Calu3 (cell line): ENCODE data around the gene OBSCN. TPM values are rescaled to one million over a fixed set of nuclear protein-coding genes. Genes with fewer than 3 reads are reported as not detected.

Experiments
- BruUV-seq: library from RNA; stranded (reverse); fragments of 400-500 nt; replicated peaks from 2 replicates; lab custom pipeline; 2021; lab: Mats Ljungman, UMichigan
- CTCF ChIA-PET: fragments of 300-600 bp; sonication (Branson Sonifier 250); formaldehyde crosslinking; loops from one replicate; lab custom pipeline; 2022; ENCODE audit warnings: antibody characterized with exemption; lab: Charles Lee
- DNase-seq: peaks from one replicate; pipeline ENCODE4 v3.0.0; 2022
- H3K27ac Mint-ChIP-seq: one replicate; pipeline ENCODE4 v1.8.0; 2022; ENCODE audit warnings: mixed read lengths; ENCODE audit not compliant: unreplicated experiment
- H3K27me3 Mint-ChIP-seq: one replicate; pipeline ENCODE4 v1.8.0; 2022; ENCODE audit warnings: mixed read lengths; ENCODE audit not compliant: unreplicated experiment
- H3K36me3 Mint-ChIP-seq: one replicate; pipeline ENCODE4 v1.8.0; 2022; ENCODE audit warnings: mild to moderate bottlenecking, moderate library complexity, mixed read lengths; ENCODE audit not compliant: insufficient read depth, unreplicated experiment
- H3K4me1 Mint-ChIP-seq: one replicate; pipeline ENCODE4 v1.8.0; 2022; ENCODE audit warnings: mild to moderate bottlenecking, low read depth, mixed read lengths; ENCODE audit not compliant: unreplicated experiment
- H3K4me3 Mint-ChIP-seq: one replicate; pipeline ENCODE4 v1.8.0; 2022; ENCODE audit warnings: mild to moderate bottlenecking, low read depth, moderate library complexity, mixed read lengths; ENCODE audit not compliant: unreplicated experiment
- H3K9me3 Mint-ChIP-seq: one replicate; pipeline ENCODE4 v1.8.0; 2022; ENCODE audit warnings: low read depth, mixed read lengths; ENCODE audit not compliant: unreplicated experiment
- intact Hi-C: fragments of 100-400 bp; cut with micrococcal nuclease; formaldehyde crosslinking; loops from one replicate; pipeline ENCODE4 v1.10.0; 2022; ENCODE audit not compliant: unreplicated experiment
- total RNA-seq: library from RNA; stranded (reverse); gene quantifications from 2 replicates; pipeline ENCODE4 v1.2.3, GENCODE V29; 2022
- TF ChIP-seq, protein P1 (sequence below): fragments of 200-600 bp; IDR thresholded peaks from one replicate; pipeline ENCODE4 v1.8.0; 2022; ENCODE audit warnings: antibody characterized with exemption; ENCODE audit not compliant: unreplicated experiment

OBSCN gene
- total RNA-seq, 1 experiment from 2014 or later = 19.5 TPM

DNA sequence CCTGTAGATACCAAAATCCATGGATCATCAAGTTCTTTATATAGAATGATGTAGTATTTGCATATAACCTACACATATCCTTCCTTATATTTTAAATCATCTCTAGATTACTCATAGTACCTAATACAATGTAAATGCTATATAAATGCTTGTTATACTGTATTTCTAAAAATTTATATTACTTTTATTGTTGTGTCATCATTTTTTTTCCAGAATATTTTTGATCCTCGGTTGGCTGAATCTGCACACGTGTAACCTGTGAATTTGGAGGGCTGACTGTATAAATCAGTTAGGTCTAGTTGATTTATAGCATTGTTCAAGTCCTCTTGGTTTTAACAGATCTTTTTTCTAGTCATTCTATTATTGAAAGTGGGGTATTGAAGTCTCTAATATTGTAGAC is 23.3 kb downstream of the OBSCN start:
- Mint-ChIP-seq H3K9me3 (peaks cover 12% of the 10 kb centered on the region), H3K27ac (no peak overlapping the region), H3K4me1 (peaks cover 20% of the 10 kb centered on the region), H3K36me3 (no peaks in the 10 kb centered on the region), H3K4me3 (no peak overlapping the region), H3K27me3 (no peaks in the 10 kb centered on the region)
- CTCF ChIA-PET = no interaction called here
- no TSS peak for BruUV-seq
- intact Hi-C loops = no loop called here
- TF ChIP-seq, protein P1, sequence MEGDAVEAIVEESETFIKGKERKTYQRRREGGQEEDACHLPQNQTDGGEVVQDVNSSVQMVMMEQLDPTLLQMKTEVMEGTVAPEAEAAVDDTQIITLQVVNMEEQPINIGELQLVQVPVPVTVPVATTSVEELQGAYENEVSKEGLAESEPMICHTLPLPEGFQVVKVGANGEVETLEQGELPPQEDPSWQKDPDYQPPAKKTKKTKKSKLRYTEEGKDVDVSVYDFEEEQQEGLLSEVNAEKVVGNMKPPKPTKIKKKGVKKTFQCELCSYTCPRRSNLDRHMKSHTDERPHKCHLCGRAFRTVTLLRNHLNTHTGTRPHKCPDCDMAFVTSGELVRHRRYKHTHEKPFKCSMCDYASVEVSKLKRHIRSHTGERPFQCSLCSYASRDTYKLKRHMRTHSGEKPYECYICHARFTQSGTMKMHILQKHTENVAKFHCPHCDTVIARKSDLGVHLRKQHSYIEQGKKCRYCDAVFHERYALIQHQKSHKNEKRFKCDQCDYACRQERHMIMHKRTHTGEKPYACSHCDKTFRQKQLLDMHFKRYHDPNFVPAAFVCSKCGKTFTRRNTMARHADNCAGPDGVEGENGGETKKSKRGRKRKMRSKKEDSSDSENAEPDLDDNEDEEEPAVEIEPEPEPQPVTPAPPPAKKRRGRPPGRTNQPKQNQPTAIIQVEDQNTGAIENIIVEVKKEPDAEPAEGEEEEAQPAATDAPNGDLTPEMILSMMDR = no peak
- DNase-seq = no peak

DNA sequence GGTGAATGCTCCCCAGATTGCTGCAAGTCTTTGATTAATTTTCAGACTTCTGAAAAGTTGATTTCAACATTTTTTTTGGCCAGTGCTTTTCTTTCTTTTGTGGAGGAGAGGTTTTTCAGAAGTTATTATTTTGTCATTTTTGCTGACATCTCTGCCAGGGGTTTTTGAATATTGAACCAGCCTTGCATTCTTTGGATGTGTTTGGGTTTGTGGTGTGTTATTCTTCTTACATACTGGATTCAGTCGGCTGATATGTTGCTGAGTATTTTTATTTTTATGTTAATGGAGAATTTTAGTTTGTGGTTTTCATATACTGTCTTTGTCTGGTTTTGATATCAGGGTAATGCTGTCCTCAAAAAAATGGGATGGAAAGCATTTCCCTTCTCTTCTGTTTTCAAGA is 25.3 kb downstream of the OBSCN start:
- H3K9me3 Mint-ChIP-seq = peaks cover 17% of the 10 kb centered on the region
- CTCF ChIA-PET = no interaction called here
- TF ChIP-seq, protein P1 = no peak
- H3K4me1 Mint-ChIP-seq = peaks cover 9% of the 10 kb centered on the region
- no peak overlapping the region for H3K27ac Mint-ChIP-seq
- no peaks in the 10 kb centered on the region for H3K36me3 Mint-ChIP-seq
- DNase-seq = no peak
- no peak overlapping the region for H3K4me3 Mint-ChIP-seq
- H3K27me3 Mint-ChIP-seq = no peaks in the 10 kb centered on the region
- intact Hi-C loops = no loop called here
- no TSS peak for BruUV-seq

DNA sequence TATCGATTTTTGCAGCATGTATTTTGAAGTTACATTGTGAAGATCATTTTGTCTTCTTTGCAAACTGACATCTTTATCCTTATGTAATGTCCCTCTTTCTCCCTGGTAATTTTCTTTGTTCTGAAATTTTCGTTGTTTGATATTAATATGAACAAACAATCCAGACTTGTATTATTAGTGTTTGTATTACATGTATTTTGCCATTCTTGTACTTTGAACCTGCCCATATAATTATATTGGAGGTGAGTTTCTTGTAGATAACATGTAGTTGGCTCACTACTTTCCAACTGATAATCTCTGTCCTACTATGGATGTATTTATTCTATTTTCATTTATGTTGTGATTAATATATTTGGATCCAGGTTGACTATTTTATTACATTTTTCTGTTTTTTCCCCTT is 27.1 kb downstream of the OBSCN start:
- no peak for DNase-seq
- H3K4me1 Mint-ChIP-seq = no peaks in the 10 kb centered on the region
- H3K36me3 Mint-ChIP-seq = peaks cover 4% of the 10 kb centered on the region
- no peaks in the 10 kb centered on the region for H3K27me3 Mint-ChIP-seq
- TF ChIP-seq, protein P1 = no peak
- no peak overlapping the region for H3K27ac Mint-ChIP-seq
- BruUV-seq = no TSS peak
- CTCF ChIA-PET = no interaction called here
- no peak overlapping the region for H3K4me3 Mint-ChIP-seq
- intact Hi-C loops = no loop called here
- peaks cover 28% of the 10 kb centered on the region for H3K9me3 Mint-ChIP-seq

DNA sequence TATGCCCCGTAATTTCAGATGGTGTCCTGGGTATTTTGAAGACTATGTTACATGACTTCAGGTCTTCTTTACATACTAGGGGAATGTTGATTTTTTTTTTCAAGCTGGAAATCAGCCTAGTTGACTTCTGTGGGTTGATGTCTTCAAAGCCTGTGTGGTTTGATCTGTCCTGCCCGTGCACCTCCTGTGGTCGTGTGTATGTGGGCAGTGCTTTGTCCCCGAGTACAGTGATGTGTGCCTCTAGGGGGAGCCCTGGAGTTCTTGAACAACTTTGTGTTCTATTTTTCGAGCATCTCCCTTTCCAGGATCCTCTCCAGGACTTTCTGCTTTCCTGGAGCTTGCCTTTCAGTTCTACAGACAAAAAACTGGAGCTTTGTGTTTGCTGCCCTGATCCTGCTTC is 28.9 kb downstream of the OBSCN start:
- Mint-ChIP-seq H3K4me1 (no peaks in the 10 kb centered on the region), H3K27ac (no peak overlapping the region), H3K4me3 (no peak overlapping the region), H3K36me3 (peaks cover 4% of the 10 kb centered on the region), H3K27me3 (no peaks in the 10 kb centered on the region), H3K9me3 (peaks cover 40% of the 10 kb centered on the region)
- intact Hi-C loops = no loop called here
- BruUV-seq = no TSS peak
- TF ChIP-seq, protein P1 = peak; percentile 22
- CTCF ChIA-PET = interaction anchor here (0.6 to 1.0 kb wide), 3 partner anchors 10 to 23 kb away, joined by 4 to 13 read pairs (median 7); no protein-coding TSS in a partner anchor
- DNase-seq = peak; percentile 43
